Measurements from ENCODE around the gene GMEB1. TPM values are rescaled to one million over a fixed set of nuclear protein-coding genes. Genes with fewer than 3 reads are reported as not detected.
A peak's percentile ranks its signal among the peaks of the same experiment; 100 is the strongest.

Gene GMEB1
- polyA plus RNA-seq, 2 of the 4 experiments (the other 2 are of a cell fraction), result 5.2 to 7.1 TPM

- H3K4me2 ChIP-seq, result peak within 1 kb of the TSS; percentile 91
- DNase-seq (ENCODE audit: low read depth in 1 of 2, low spot score in 1 of 2) (peak; percentile 82 to 94), ATAC-seq (peak; percentile 95 to 96), FAIRE-seq (no peak)
- peak within 1 kb of the TSS; percentile 95 to 97 for H3K27ac ChIP-seq
- H3K4me1 ChIP-seq, result peaks cover 24% of the 10 kb centered on the region; the same call in 2 of the 3 replicates
- no peaks in the 10 kb centered on the region for H3K9me3 ChIP-seq
- POLR2A ChIA-PET, result interaction anchor here (0.5 to 1.9 kb wide), 12 partner anchors 25 to 590 kb away, joined by 3 to 14 read pairs (median 3); partner anchors contain the start of genes GMEB1, RCC1, SRSF4 and YTHDF2
- H3K4me3 ChIP-seq, result peak within 1 kb of the TSS; percentile 67
- under 1% methylated on average over 38 of the region's 49 CpGs for WGBS (ENCODE audit: missing lambda C conversion rate)
- CTCF ChIA-PET, result interaction anchor here (0.6 to 1.3 kb wide), 5 partner anchors 8 to 553 kb away, joined by 3 to 5 read pairs (median 4); partner anchors contain the start of genes TRNAU1AP and YTHDF2
- TF ChIP-seq HMGXB4 (CRISPR knock-in tag; IDR thresholded peaks at IDR 0.05; ENCODE audit: borderline replicate concordance) (no peak), FOXS1 (CRISPR knock-in tag; IDR thresholded peaks at IDR 0.05) (no peak), NR3C1 (IDR thresholded peaks at IDR 0.05) (no peak), RARB (CRISPR knock-in tag; IDR thresholded peaks at IDR 0.05) (no peak), MYC (IDR thresholded peaks at IDR 0.05; ENCODE audit: borderline replicate concordance, low read length) (peak; percentile 94), JUNB (IDR thresholded peaks at IDR 0.05) (no peak), EHF (CRISPR knock-in tag; IDR thresholded peaks at IDR 0.05) (no peak), CHD4 (IDR thresholded peaks at IDR 0.05; ENCODE audit: borderline replicate concordance) (no peak), EP300 (IDR thresholded peaks at IDR 0.05) (no peak), TP53 (CRISPR knock-in tag; IDR thresholded peaks at IDR 0.05) (peak; percentile 46; the same call in 1 of the 2 replicates), ZNF302 (CRISPR knock-in tag; IDR thresholded peaks at IDR 0.05) (no peak), FOSB (CRISPR knock-in tag; IDR thresholded peaks at IDR 0.05) (no peak), ZFP36 (IDR thresholded peaks at IDR 0.05; ENCODE audit: borderline replicate concordance, partially characterized antibody) (no peak), ZSCAN20 (CRISPR knock-in tag; IDR thresholded peaks at IDR 0.05) (no peak), BHLHE40 (IDR thresholded peaks at IDR 0.05; ENCODE audit: low read depth, low read length) (no peak), PHF8 (IDR thresholded peaks at IDR 0.05; ENCODE audit: borderline replicate concordance, low read depth) (peak; percentile 84), ESRRA (IDR thresholded peaks at IDR 0.05; ENCODE audit: borderline replicate concordance, low read length) (no peak), MAZ (IDR thresholded peaks at IDR 0.05; ENCODE audit: borderline replicate concordance, low read depth, low read length) (no peak), CBX8 (IDR thresholded peaks at IDR 0.05) (no peak), HOXB13 (CRISPR knock-in tag; IDR thresholded peaks at IDR 0.05; ENCODE audit: low read depth) (no peak), CHD2 (IDR thresholded peaks at IDR 0.05; ENCODE audit: low read length, partially characterized antibody) (no peak), GATA3 (IDR thresholded peaks at IDR 0.05; ENCODE audit: borderline replicate concordance) (no peak), RFX5 (IDR thresholded peaks at IDR 0.05) (no peak), MAX (IDR thresholded peaks at IDR 0.05) (peak; percentile 97), POLR2AphosphoS2 (conservative IDR thresholded peaks at IDR 0.05; ENCODE audit: low read length) (no peak), ELK1 (IDR thresholded peaks at IDR 0.05; ENCODE audit: low read depth, low read length) (no peak), ZC3H11A (IDR thresholded peaks at IDR 0.05) (no peak), RCOR1 (IDR thresholded peaks at IDR 0.05; ENCODE audit: low read depth, low read length) (no peak), HOXA7 (CRISPR knock-in tag; IDR thresholded peaks at IDR 0.05) (no peak), BCL3 (IDR thresholded peaks at IDR 0.05) (peak; percentile 92), ATOH8 (CRISPR knock-in tag; IDR thresholded peaks at IDR 0.05; ENCODE audit: low read depth) (no peak), SMC3 (IDR thresholded peaks at IDR 0.05) (0 out of 3 replicates have a peak, but pooled peaks have one; percentile 21), PBX3 (IDR thresholded peaks at IDR 0.05) (no peak), HDAC2 (IDR thresholded peaks at IDR 0.05) (no peak), E2F6 (IDR thresholded peaks at IDR 0.05; ENCODE audit: borderline replicate concordance, low read depth) (peak; percentile 82)
Observed at GRCh38 chr1:28642847-28643635, 25.5 kb upstream of the GMEB1 start, which contains the start of gene TAF12. TSS of gene TAF12 (minus strand) at chr1:28643067. CDS start at chr1:28622081, 20,986 bp downstream.

Data from A549 (cell line).